22Rv1 (cell line): ENCODE data around the gene SERINC3.

ENCODE experiments used
- ZFX ChIP-seq: fragments of 450-650 bp; IDR thresholded peaks from 2 replicates; pipeline ENCODE4 v1.6.1; 2017; ENCODE audit warnings: antibody characterized with exemption, borderline replicate concordance
- TF ChIP-seq, protein P1 (sequence below): fragments of 450-650 bp; IDR thresholded peaks from 2 replicates; pipeline ENCODE4 v1.5.1; 2017; ENCODE audit warnings: mild to moderate bottlenecking

GRCh38 chr20:44468044-44468782 is 53.7 kb downstream of the SERINC3 start:
- TF ChIP-seq, protein P1, sequence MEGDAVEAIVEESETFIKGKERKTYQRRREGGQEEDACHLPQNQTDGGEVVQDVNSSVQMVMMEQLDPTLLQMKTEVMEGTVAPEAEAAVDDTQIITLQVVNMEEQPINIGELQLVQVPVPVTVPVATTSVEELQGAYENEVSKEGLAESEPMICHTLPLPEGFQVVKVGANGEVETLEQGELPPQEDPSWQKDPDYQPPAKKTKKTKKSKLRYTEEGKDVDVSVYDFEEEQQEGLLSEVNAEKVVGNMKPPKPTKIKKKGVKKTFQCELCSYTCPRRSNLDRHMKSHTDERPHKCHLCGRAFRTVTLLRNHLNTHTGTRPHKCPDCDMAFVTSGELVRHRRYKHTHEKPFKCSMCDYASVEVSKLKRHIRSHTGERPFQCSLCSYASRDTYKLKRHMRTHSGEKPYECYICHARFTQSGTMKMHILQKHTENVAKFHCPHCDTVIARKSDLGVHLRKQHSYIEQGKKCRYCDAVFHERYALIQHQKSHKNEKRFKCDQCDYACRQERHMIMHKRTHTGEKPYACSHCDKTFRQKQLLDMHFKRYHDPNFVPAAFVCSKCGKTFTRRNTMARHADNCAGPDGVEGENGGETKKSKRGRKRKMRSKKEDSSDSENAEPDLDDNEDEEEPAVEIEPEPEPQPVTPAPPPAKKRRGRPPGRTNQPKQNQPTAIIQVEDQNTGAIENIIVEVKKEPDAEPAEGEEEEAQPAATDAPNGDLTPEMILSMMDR = no peak
- no peak for TF ChIP-seq ZFX
